SU-DHL-6 (cell line): Measurements from ENCODE around the gene GPC1.

ENCODE experiments used
- H2AFZ ChIP-seq: fragments of 200-600 bp; sonication (generic); 2 replicates; pipeline ENCODE4 v1.6.1; 2014; ENCODE audit warnings: low read depth, mild to moderate bottlenecking, moderate library complexity, mixed read lengths, antibody characterized with exemption, low read length; ENCODE audit not compliant: severe bottlenecking
- H3F3A ChIP-seq: fragments of 200-600 bp; shearing (Covaris generic); 2 replicates; pipeline ENCODE4 v1.6.0; 2016; ENCODE audit warnings: antibody characterized with exemption, mild to moderate bottlenecking; ENCODE audit not compliant: insufficient read depth
- H3K27ac ChIP-seq: fragments of 200-600 bp; sonication (generic); 2 replicates; pipeline ENCODE4 v1.5.1; 2016; ENCODE audit warnings: low read depth, mild to moderate bottlenecking, low read length, moderate library complexity, mixed read lengths
- H3K27me3 ChIP-seq: fragments of 200-600 bp; sonication (generic), shearing (Covaris generic); 2 replicates; pipeline ENCODE4 v1.6.0; 2014; ENCODE audit warnings: mild to moderate bottlenecking, low read length
- H3K36me3 ChIP-seq: fragments of 200-600 bp; sonication (generic); 2 replicates; pipeline ENCODE4 v1.6.1; 2014; ENCODE audit warnings: mild to moderate bottlenecking, low read length, mixed read lengths
- H3K4me2 ChIP-seq: fragments of 300-600, 200-600 bp; shearing (Covaris generic), sonication (generic); 2 replicates; pipeline ENCODE4 v1.6.0; 2014; ENCODE audit warnings: low read length, low read depth, mild to moderate bottlenecking; ENCODE audit not compliant: poor library complexity, severe bottlenecking
- H3K4me3 ChIP-seq: fragments of 200-600 bp; sonication (generic); 2 replicates; pipeline ENCODE4 v1.5.1; 2014; ENCODE audit warnings: antibody characterized with exemption, low read length, mild to moderate bottlenecking, mixed read lengths; ENCODE audit not compliant: insufficient read depth, poor library complexity, severe bottlenecking
- H3K79me2 ChIP-seq: fragments of 200-600 bp; sonication (generic); 2 replicates; pipeline ENCODE4 v1.6.1; 2014; ENCODE audit warnings: mild to moderate bottlenecking, low read length, moderate library complexity; ENCODE audit not compliant: insufficient read depth
- H3K9ac ChIP-seq: fragments of 200-600 bp; sonication (generic); 2 replicates; pipeline ENCODE4 v1.7.0; 2014; ENCODE audit warnings: mild to moderate bottlenecking, low read length
- H3K9me2 ChIP-seq: fragments of 200-600 bp; sonication (generic); replicated peaks from 2 replicates; pipeline ENCODE4 v1.6.1; 2014; ENCODE audit warnings: low read length; ENCODE audit not compliant: insufficient read depth
- H3K9me3 ChIP-seq: fragments of 200-600 bp; sonication (generic); 2 replicates; pipeline ENCODE4 v1.6.1; 2014; ENCODE audit warnings: low read length, mixed read lengths; ENCODE audit not compliant: insufficient read depth
- H4K20me1 ChIP-seq: fragments of 200-600 bp; sonication (generic); 2 replicates; pipeline ENCODE4 v1.6.1; 2014; ENCODE audit warnings: low read depth, mild to moderate bottlenecking, antibody characterized with exemption, low read length, moderate library complexity, mixed read lengths
- CTCF ChIP-seq: fragments of 200-600 bp; sonication (generic); IDR thresholded peaks from one replicate; pipeline ENCODE4 v1.5.1; 2017; ENCODE audit warnings: antibody characterized with exemption, mild to moderate bottlenecking, low read length, moderate library complexity; ENCODE audit not compliant: insufficient read depth, poor library complexity, severe bottlenecking
- EZH2phosphoT487 ChIP-seq: fragments of 200-600 bp; sonication (generic), shearing (Covaris generic); conservative IDR thresholded peaks from 2 replicates; pipeline ENCODE4 v1.6.1; 2018; ENCODE audit warnings: mild to moderate bottlenecking, antibody characterized with exemption, low read length, moderate library complexity, mixed read lengths

GPC1 gene

GRCh38 chr2:240460253-240460711 lies 24.8 kb downstream of the GPC1 start:
- TF ChIP-seq EZH2phosphoT487, result no peak
- TF ChIP-seq CTCF, result no peak
- Histone ChIP-seq H4K20me1 (no peaks in the 10 kb centered on the region), H3K27ac (no peak overlapping the region), H3K27me3 (no peaks in the 10 kb centered on the region), H2AFZ (no peak overlapping the region), H3K9me2 (no peaks in the 10 kb centered on the region), H3K9me3 (no peaks in the 10 kb centered on the region), H3K4me2 (no peak overlapping the region), H3K79me2 (no peaks in the 10 kb centered on the region), H3K9ac (no peak overlapping the region), H3K4me3 (no peak overlapping the region), H3F3A (no peaks in the 10 kb centered on the region), H3K36me3 (no peaks in the 10 kb centered on the region)

- H3K27me3 ChIP-seq, result no peaks in the 10 kb centered on the region
- no peaks in the 10 kb centered on the region for H3K36me3 ChIP-seq
- H3K79me2 ChIP-seq, result no peaks in the 10 kb centered on the region
- H3K4me3 ChIP-seq, result no peak overlapping the region
- no peaks in the 10 kb centered on the region for H4K20me1 ChIP-seq
- no peaks in the 10 kb centered on the region for H3K9me3 ChIP-seq
- no peak overlapping the region for H3K9ac ChIP-seq
- no peak overlapping the region for H3K27ac ChIP-seq
- TF ChIP-seq CTCF, result no peak
- no peak for TF ChIP-seq EZH2phosphoT487
- H3K4me2 ChIP-seq, result no peak overlapping the region
- no peaks in the 10 kb centered on the region for H3F3A ChIP-seq
- H3K9me2 ChIP-seq, result no peaks in the 10 kb centered on the region
- H2AFZ ChIP-seq, result no peak overlapping the region
These were observed 25.4 kb downstream of the GPC1 start for GRCh38 chr2:240460781-240461431.

- Histone ChIP-seq H3K27me3 (no peaks in the 10 kb centered on the region), H3K4me2 (no peak overlapping the region), H3K36me3 (no peaks in the 10 kb centered on the region), H2AFZ (no peak overlapping the region), H4K20me1 (no peaks in the 10 kb centered on the region), H3K4me3 (no peak overlapping the region), H3K79me2 (no peaks in the 10 kb centered on the region), H3K9me3 (no peaks in the 10 kb centered on the region), H3K9ac (no peak overlapping the region), H3K27ac (no peak overlapping the region), H3F3A (no peaks in the 10 kb centered on the region), H3K9me2 (no peaks in the 10 kb centered on the region)
- TF ChIP-seq CTCF (no peak), EZH2phosphoT487 (no peak)
These were observed 26.1 kb downstream of the GPC1 start for GRCh38 chr2:240461471-240462072.
